GM12864 (cell line): ENCODE data around the gene CPNE5.

Source experiments
- DNase-seq: peaks from one replicate; pipeline ENCODE4 v3.0.0-alpha.2; 2011; ENCODE audit warnings: low read depth
- H3K4me3 ChIP-seq: 2 replicates; pipeline ENCODE4 v1.5.1; 2011; ENCODE audit warnings: mild to moderate bottlenecking, low read depth, low read length, control low read depth
- CTCF ChIP-seq: IDR thresholded peaks from 2 replicates; pipeline ENCODE4 v1.5.1; 2011; ENCODE audit warnings: low read depth, mild to moderate bottlenecking, moderate library complexity, low read length, control low read depth, inconsistent platforms; ENCODE audit errors: missing control alignments

CPNE5 gene

GRCh38 chr6:36739947-36740817 is 99.1 kb downstream of the CPNE5 start:
- no peak for TF ChIP-seq CTCF
- no peak overlapping the region for H3K4me3 ChIP-seq
- DNase-seq, result no peak

DNA sequence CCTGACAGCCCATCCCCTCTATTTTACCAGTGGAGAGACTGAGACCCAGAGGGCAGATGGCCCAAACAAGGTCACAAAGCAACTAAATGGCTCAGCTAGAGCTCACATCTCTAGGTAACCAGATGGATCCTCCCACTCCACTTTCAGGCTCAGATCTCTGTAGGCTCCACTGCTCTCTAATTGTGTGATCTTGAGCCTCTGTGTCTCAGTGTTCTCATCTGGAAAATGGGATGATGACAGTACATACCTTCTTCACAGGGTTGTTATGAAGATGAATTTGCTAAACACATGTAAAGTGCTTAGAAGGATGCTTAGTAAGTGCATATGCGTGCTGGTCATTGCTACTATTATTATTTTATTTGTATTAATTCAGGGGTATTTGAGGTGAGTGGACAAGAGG is 101.1 kb downstream of the CPNE5 start:
- no peak overlapping the region for H3K4me3 ChIP-seq
- no peak for DNase-seq
- TF ChIP-seq CTCF, result no peak

DNA sequence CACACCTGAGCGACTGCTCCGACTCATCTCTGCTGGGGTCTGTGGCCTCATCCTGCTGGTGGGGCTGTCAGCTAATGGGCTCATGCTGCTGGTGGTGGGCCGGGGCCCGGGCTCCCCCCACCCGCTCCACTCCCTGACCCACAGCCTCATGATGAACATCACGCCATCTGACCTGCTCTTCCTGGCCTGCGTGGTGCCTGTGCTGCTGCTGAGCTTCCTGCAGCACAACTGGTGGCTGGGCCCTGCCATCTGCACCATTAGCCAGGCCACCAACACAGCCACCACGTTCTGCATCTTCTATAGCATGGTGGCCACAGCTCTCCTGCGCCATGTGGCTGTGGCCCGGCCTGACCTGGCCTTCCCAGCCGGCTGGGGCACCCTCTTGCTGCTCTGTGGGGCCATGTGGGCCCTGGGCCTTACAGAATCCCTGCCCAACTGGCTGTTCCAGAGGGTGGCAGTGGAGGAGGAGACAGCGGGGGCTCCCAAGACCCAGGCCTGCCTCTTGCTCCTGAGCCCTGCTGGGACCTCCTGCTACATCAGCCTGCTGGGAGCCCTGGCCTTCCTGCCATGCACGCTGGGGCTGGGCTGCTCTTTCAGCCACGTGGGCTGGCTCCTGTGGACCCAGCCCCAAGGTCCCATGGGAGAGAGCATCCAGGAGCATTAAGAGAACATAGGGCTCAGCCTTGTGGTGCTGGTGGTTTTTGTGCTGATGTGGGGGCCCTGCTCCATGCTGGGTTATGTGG is 102.0 kb downstream of the CPNE5 start:
- no peak for TF ChIP-seq CTCF
- no peak overlapping the region for H3K4me3 ChIP-seq
- DNase-seq, result no peak

DNA sequence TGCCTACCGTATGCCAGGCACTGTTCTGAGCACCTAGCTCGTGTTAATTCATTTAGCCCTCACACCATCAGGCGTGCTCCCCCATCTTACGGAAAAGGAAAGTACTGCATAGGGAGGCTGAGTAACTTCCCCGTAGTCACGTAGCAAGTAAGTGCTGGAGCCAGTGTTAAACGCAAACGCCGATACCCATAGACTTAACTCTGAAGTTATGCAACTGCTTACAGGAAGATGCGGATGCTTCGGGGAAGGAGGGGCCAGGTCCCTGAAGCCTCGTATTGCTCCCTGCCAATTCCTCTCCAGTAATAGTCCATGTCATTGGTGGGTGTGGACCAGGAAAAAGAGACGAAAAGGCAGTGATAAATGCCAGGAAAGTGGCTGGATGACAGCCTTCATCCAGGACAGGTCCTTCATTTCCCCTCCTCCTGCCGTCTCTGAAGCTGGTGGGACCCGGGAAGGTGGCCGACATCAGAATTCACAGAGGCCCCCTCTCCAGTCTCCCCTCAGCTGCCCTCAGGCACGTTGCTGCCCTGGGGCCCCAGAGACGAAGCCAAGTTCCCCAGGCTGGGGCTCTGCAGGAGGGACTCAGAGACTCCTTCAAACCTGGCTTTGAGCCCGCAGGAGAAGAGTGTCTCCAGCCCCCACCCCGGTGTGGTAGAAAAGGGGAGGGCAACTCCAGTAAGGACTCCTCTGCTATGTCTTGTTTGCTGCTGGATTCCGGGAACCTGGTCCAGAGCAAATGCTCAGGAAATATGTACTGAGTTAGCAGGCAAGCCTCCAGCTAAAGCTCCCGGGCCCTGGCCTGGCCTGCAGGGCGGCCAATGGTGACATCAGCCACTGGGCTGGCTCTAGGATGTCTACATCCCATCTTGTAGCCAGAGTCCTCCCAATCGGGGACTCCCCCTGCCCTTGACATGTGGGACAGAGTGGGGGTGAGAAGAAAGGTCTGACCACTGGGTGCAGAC is 103.9 kb downstream of the CPNE5 start:
- TF ChIP-seq CTCF, result no peak
- DNase-seq, result no peak
- H3K4me3 ChIP-seq, result no peak overlapping the region

- no peak for DNase-seq
- TF ChIP-seq CTCF, result no peak
- no peak overlapping the region for H3K4me3 ChIP-seq
These were observed 104.7 kb downstream of the CPNE5 start for GRCh38 chr6:36734486-36735060.

- no peak overlapping the region for H3K4me3 ChIP-seq
- TF ChIP-seq CTCF, result no peak
- no peak for DNase-seq
These were observed 105.9 kb downstream of the CPNE5 start for GRCh38 chr6:36733300-36733699.
